Measurements from ENCODE around the gene CNIH3.
"Not testable (repeated sequence)": the region's sequence is repeated elsewhere in the genome, so short reads cannot be mapped to it uniquely, and the experiment has no call there.

CNIH3 gene

GRCh38 chr1:224615861-224616755, at the start of gene CNIH3:
CNIH3 (plus strand) TSS chr1:224616317; CDS start chr1:224617175, 858 bp downstream.
- DNase-seq, result no peak

DNA sequence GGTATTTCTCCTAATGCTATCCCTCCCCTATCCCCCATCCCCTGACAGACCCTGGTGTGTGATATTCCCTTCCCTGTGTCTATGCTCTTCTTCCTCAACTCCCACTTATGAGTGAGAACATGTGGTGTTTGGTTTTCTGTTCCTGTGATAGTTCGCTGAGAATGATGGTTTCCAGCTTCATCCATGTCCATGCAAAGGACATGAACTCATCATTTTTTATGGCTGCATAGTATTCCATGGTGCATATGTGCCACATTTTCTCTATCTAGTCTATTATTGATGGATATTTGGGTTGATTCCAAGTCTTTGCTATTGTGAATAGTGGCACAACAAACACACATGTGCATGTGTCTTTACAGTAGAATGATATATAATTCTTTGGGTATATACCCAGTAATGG, 49.6 kb upstream of the CNIH3 start:
- not testable (repeated sequence) for DNase-seq

GRCh38 chr1:224569276-224569675, 46.8 kb upstream of the CNIH3 start:
- DNase-seq, result no peak

GRCh38 chr1:224571975-224572374, 44.1 kb upstream of the CNIH3 start:
- DNase-seq, result not testable (repeated sequence)

GRCh38 chr1:224579526-224579925, 36.6 kb upstream of the CNIH3 start:
- DNase-seq, result no peak

- DNase-seq, result no peak
Observed at GRCh38 chr1:224580006-224580405, 36.1 kb upstream of the CNIH3 start.

- no peak for DNase-seq
Observed at GRCh38 chr1:224582041-224582440, 34.1 kb upstream of the CNIH3 start.

DNA sequence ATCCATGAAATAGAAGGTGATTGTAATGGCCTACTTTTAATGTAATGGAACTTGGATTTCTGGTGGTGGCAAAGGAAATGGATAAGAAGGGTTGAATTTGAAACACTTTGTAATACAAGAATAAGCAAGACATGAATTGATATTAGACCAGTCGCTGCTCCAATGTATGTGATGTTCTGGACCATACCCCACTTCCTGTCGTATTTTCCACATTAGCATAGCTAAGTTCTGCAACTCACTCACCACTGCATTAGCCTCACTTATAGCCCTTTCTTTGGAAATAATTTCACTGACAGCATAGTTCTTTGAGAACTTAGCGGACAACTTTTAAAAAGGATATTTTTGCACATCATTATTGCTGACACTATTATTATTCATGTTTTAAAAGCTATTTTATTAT, 32.3 kb upstream of the CNIH3 start:
- DNase-seq, result no peak

- no peak for DNase-seq
Observed at GRCh38 chr1:224585051-224585450, 31.1 kb upstream of the CNIH3 start.

GRCh38 chr1:224587051-224587450, 29.1 kb upstream of the CNIH3 start:
- DNase-seq, result no peak

DNA sequence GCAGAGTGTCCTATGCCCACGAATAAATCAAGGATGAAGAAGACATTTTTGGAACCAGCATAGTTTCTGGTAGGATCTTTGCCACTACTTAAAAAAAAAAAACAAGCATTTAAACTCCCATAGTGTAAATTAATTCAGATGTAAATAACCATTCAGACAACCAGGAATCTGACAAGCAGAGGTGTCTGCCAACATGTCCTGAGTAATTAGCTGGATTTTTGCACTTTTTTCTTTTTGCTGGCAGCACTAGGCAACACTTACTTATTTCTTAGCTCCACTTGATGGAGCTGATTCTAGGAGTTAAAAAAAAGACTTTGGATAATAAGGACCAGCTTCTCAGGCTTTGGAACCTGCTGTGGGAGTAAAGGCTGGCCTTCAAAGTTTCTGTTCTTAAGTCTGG, 27.6 kb upstream of the CNIH3 start:
- no peak for DNase-seq

- no peak for DNase-seq
Observed at GRCh38 chr1:224589006-224589405, 27.1 kb upstream of the CNIH3 start.

- DNase-seq, result no peak
Observed at GRCh38 chr1:224591326-224591725, 24.8 kb upstream of the CNIH3 start.

DNA sequence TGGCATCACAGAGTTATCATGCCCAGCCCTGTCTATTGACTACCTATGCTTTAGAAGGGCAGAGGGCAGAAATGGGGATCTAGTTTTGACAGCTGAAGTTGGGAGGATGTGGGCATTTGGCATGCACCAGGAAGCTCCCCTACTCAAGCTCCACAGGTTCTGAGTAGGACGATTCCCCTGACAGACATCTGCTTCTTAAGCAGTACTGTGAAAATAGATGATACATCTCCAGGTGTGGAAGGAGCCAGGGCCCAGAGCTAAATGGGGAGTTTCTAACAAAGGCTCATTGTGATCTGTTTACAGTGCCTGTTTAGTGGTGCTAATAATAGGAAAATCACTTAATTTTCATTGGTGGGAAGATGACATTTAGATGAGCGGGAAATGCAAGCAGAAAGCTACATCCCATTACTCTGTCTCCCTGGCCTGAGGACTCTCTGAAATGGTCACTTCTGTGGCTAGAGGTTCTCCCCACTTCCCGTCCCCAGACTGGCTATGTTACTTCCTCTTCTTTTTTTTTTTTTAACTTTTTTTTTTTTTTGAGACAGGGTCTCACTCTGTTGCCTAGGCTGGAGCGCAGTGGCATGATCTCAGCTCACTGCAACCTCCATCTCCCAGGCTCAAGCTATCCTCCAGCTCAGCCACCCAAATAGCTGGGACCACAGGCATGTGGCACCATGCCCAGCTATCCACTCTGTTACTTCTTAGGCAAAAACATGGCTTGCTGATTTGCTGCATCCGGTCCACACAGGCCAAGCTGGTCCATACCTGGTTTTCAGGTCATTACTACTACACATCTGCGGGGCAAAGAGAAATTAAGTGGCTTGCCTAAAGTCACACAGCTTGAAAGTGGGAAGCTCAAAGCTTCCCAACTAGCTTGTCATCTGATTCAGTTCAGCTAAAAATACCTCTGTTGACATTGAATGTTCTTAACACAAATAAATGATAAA, 23.2 kb upstream of the CNIH3 start:
- DNase-seq, result no peak

GRCh38 chr1:224594360-224594759, 21.8 kb upstream of the CNIH3 start:
- DNase-seq, result no peak

- no peak for DNase-seq
Observed at GRCh38 chr1:224594851-224595250, 21.3 kb upstream of the CNIH3 start.

DNA sequence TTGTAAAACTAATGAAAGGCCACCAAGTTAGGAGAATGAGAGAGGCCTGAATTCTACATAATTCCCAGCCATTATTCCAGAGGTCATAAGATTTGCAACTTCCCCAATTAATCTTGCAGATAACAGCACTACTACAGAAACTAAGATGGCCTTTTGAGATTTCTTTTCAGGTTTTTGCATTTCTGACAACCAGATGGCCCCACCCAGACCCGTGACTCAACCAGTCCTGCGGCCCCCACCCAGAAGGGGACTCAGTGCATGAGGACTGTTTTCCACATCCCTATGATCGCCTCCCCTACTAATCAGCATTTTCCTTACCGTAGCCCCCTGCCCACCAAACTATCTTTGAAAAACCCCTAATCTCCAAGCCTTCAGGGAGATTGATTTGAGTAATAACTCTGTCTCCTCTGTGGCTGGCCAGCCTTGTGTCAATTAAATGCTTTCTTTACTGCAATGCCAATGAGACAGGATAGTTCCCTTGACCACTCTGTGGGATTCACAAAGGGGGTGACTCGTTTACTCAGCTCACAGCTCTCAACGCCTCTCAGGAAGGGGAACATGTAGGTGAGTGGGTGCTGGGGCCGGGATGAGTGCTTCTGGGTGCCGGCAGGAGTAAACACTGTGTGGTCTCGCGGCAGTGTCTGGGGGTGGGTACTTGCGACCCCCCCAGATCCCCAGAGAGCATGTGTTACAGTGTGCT, 10.5 kb upstream of the CNIH3 start:
- DNase-seq, result no peak

DNA sequence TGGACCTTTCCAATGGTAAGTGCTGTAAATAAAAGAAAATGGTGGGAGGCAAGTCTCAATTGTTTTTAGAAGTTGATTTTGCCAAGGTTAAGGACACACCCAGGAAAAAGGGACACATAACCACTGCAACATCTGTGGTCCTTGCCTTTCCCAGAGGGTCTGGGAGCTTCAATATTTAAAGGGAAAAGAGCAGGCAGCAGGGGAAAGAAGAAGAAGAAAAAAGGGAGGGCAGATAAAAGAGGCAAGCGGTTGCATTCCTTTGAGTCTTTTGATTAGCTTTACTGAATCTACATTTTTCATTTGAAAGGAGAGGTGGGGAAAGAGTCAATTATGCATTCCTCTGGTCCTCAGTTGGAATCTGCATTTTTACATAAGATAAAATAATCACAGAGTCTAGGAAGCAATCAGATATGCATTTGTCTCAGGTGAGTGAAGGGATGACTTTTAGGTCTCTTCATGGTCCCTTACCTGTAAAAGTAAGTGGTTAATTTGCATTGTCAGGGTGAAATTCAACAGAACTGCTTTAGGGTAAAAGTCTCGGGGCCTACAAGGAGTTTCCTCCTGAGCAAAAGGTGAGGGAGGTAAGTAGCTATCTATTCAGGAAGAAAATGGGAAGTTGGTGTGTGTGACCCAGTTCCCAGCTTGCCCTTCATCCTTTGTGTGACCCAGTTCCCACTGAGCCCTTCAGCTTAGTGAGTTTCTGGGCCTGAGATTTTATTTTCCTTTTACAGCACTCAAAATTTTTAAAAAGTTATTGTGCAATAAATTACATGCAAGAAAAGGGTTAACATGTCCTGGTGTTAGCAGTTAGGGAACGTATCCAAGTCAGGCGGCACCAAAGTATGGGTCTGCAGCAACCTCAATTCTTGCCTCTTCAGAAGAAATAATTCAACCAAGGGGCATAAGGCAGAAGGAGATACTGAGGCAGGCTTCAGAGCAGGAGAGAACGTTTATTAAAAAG, 8.6 kb upstream of the CNIH3 start:
- no peak for DNase-seq

- DNase-seq, result no peak
Observed at GRCh38 chr1:224609333-224609732, 6.8 kb upstream of the CNIH3 start.

DNA sequence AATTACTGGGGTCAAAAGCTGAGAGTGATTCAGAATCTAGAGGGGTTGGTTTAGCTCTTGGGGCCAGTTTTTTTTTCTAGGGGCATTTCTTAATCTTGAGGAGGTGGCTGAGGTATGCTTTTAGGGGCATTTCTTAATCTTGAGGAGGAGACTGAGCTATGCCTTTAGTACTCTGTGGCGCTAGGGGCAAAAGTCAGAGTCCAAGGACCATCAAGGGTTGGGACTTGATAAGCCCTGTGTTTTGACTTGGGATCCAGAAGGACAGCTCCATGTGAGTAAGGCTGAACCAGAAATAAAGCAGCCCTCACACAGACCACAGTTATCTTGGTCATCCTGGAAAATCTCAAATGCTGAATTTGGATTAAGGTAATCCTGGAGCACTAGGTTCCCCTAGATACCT, 3.9 kb upstream of the CNIH3 start:
- no peak for DNase-seq

DNA sequence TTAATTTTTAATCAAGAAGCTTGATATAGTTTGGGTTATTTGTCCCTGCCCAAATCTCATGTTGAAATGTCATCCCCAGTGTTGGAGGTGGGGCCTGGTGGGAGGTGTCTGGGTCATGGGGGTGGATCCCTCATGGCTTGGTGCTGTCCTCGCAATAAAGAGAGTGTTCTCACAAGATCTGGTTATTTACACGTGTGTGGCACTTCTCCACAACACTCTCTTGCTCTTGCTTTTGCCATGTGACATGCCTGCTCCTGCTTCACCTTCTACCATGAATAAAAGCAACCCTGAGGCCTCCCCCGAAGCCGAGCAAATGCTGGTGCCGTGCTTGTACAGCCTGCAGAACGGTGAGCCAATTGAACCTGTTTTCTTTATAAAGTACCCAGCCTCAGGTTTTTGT, 2.6 kb upstream of the CNIH3 start:
- DNase-seq, result no peak
